BJ (cell line): Measurements from ENCODE around the gene RPL28. TPM values are rescaled to one million over a fixed set of nuclear protein-coding genes. Genes with fewer than 3 reads are reported as not detected.

Experiments
- CTCF ChIA-PET: fragments of 350-600 bp; formaldehyde crosslinking; extraction: SDS; loops from one replicate; lab custom pipeline; 2021; ENCODE audit warnings: antibody characterized with exemption, inconsistent platforms; lab: Yijun Ruan, JAX
- POLR2A ChIA-PET: fragments of 300-600 bp; sonication (Branson Sonifier 250); formaldehyde crosslinking; extraction: SDS; loops from one replicate; lab custom pipeline; 2021; ENCODE audit warnings: antibody characterized with exemption; lab: Charles Lee
- DNase-seq: peaks from one replicate; pipeline ENCODE4 v3.0.0-alpha.2; 2011; ENCODE audit warnings: low read depth
- H3K27me3 ChIP-seq: 2 replicates; pipeline ENCODE4 v1.6.0; 2011; ENCODE audit warnings: low read length; ENCODE audit not compliant: control insufficient read depth, insufficient read depth
- H3K36me3 ChIP-seq: 2 replicates; pipeline ENCODE4 v1.5.1; 2011; ENCODE audit warnings: low read length; ENCODE audit not compliant: control insufficient read depth, insufficient read depth
- H3K4me3 ChIP-seq: 2 replicates; pipeline ENCODE4 v1.5.1; 2011; ENCODE audit warnings: low read depth, mild to moderate bottlenecking, control low read depth, low read length
- polyA plus RNA-seq: library from polyadenylated mRNA; depleted of rRNA; stranded (reverse); fragments of >200 nt; gene quantifications from 2 replicates; pipeline ENCODE4 v1.2.3, GENCODE V29; 2011
- TF ChIP-seq, protein P1 (sequence below): IDR thresholded peaks from 2 replicates; pipeline ENCODE4 v1.5.1; 2011; ENCODE audit warnings: low read depth, mild to moderate bottlenecking, control low read depth, inconsistent platforms, low read length, moderate library complexity; ENCODE audit not compliant: insufficient read depth

RPL28 gene
- polyA plus RNA-seq, 1 experiment, result 838 TPM

DNA sequence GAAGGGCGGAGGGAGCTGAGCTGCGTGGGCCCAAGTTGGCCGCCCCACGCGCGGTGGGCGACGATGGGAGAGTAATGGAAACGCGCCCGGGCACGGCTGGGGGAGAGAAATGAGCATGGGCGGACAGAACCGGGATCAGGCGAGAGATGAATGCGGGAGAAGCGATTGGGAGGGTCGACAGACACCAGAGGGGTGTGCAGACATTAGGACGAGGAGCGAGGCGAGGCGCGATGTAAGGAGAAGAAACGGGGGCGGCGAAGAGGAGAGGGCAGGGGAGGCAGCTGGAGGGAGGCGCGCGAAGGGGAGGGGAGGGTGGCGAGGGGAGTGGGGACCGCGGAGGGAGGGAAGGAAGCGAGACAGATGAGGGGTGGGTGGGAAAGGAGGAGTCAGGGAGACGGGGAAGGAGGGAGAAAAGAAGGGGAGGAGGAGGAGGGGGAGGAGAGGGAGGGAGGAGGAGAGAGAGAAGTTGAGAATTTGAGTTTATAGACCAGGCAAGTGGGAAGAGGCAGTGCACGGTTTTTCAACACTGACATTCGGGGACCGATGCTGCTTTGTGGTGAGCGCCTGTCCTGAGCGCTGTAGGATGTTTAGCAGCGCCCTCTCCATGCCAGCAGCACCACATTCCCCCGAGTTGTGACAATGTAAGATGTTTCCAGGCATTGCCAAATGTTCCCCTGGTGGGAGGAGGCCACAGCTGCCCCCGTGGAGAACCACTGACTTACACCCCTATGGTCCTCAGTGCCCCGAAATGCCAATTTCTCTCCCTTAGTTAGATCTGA, 57.5 kb downstream of the RPL28 start, which contains the start of gene SHISA7:
Gene SHISA7, minus strand, starts transcription at position 256 of the 779 bp plus-strand sequence. CDS start 437 bp downstream, outside the sequence.
- H3K27me3 ChIP-seq, result peaks cover 35% of the 10 kb centered on the region
- TF ChIP-seq, protein P1, sequence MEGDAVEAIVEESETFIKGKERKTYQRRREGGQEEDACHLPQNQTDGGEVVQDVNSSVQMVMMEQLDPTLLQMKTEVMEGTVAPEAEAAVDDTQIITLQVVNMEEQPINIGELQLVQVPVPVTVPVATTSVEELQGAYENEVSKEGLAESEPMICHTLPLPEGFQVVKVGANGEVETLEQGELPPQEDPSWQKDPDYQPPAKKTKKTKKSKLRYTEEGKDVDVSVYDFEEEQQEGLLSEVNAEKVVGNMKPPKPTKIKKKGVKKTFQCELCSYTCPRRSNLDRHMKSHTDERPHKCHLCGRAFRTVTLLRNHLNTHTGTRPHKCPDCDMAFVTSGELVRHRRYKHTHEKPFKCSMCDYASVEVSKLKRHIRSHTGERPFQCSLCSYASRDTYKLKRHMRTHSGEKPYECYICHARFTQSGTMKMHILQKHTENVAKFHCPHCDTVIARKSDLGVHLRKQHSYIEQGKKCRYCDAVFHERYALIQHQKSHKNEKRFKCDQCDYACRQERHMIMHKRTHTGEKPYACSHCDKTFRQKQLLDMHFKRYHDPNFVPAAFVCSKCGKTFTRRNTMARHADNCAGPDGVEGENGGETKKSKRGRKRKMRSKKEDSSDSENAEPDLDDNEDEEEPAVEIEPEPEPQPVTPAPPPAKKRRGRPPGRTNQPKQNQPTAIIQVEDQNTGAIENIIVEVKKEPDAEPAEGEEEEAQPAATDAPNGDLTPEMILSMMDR, result no peak
- H3K4me3 ChIP-seq, result no peak within 1 kb of the TSS
- no peak for DNase-seq
- H3K36me3 ChIP-seq, result no peaks in the 10 kb centered on the region
- ChIA-PET CTCF (interaction anchor here (1.0 to 2.1 kb wide), 3 partner anchors 10 to 25 kb away, joined by 4 to 10 read pairs (median 7); no protein-coding TSS in a partner anchor), POLR2A (no interaction called here)

DNA sequence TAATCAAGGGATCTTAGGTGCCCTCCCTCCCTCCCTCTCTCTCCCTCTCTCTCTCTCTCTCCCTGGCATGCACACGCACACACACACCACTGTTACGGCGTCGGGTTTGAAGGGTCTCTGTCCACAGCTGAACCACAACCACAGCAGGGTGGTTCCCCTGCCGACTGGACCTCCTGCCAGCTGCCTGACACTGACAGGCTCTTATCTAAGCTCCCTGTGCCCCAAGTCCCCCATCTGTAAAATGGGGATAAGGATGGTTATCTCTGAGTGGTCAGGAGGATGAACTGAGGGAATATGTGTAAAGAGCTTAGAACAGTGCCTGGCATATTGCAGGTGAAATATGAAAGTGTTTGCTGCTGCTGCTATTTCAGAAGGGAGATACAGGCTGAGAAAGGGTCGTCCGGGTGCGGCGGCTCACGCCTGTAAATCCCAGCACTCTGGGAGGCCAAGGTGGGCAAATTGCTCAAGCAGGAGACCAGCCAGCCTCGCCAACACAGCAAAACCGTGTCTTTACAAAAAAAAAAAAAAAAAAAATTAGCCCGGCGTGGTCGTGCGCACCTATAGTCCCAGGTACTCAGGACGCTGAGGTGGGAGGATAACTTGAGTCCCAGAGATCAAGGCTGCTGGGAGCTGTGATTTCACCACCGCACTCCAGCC, 58.2 kb downstream of the RPL28 start:
- TF ChIP-seq, protein P1, result no peak
- ChIA-PET POLR2A (no interaction called here), CTCF (interaction anchor here (0.6 to 2.1 kb wide), 6 partner anchors 10 to 284 kb away, joined by 3 to 10 read pairs (median 4); partner anchors contain the start of gene ISOC2)
- H3K27me3 ChIP-seq, result peaks cover 34% of the 10 kb centered on the region
- no peaks in the 10 kb centered on the region for H3K36me3 ChIP-seq
- no peak overlapping the region for H3K4me3 ChIP-seq
- no peak for DNase-seq

DNA sequence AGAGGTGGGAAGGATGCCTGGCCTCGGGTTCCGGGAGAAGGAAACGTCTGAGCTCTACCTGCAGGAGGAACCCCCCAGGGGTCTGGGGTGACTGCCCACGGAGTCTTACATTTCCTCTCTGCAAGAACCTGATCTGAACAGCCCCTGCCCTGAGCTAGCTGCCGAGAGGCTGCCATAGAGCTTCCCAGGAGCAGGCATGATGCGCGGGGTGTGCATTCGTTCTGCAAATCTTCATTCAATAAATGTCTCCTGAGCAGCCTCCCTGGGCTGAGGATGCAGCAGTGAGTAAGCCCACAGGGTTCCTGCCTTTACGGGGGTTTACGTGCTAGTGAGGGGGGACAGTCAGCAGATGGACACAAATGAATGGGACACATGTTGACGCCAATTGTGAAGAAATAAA, 58.9 kb downstream of the RPL28 start:
- peaks cover 35% of the 10 kb centered on the region for H3K27me3 ChIP-seq
- no peaks in the 10 kb centered on the region for H3K36me3 ChIP-seq
- POLR2A ChIA-PET, result no interaction called here
- TF ChIP-seq, protein P1, result no peak
- DNase-seq, result no peak
- CTCF ChIA-PET, result interaction anchor here (0.6 to 2.1 kb wide), 5 partner anchors 9 to 284 kb away, joined by 3 to 10 read pairs (median 4); partner anchors contain the start of gene ISOC2
- no peak overlapping the region for H3K4me3 ChIP-seq

DNA sequence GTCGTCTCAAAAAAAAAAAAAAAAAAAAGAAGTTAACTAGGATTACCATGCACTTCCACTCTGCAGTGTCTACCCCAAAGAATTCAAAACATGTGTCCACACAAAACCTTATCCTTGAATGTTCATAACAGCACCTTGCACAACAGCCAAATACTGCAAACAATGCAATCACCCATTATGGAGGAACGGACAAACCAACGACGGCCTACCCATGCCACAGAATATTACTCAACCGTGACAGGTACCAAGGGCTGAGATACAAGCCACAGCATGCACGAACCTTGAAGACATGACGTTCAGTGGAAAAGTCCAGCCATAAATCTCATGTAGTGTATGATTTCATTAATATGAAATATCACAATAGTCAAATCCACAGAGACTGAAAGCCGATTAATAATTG, 60.3 kb downstream of the RPL28 start:
- Histone ChIP-seq H3K36me3 (no peaks in the 10 kb centered on the region), H3K4me3 (no peak overlapping the region), H3K27me3 (peaks cover 32% of the 10 kb centered on the region)
- ChIA-PET POLR2A (no interaction called here), CTCF (interaction anchor here (1.4 to 1.9 kb wide), 2 partner anchors 9 to 28 kb away, joined by 6 to 8 read pairs; no protein-coding TSS in a partner anchor)
- TF ChIP-seq, protein P1, result no peak
- DNase-seq, result no peak
